Aorta (tissue), 5 donors: ENCODE results near the gene VEPH1. TPM values are rescaled to one million over a fixed set of nuclear protein-coding genes. Genes with fewer than 3 reads are reported as not detected.

Source experiments
- ATAC-seq: fragments of 200-7000 bp; cut with Tn5 transposase; one replicate; pipeline ENCODE4 v1.9.1; 2022; ENCODE audit warnings: moderate library complexity; ENCODE audit not compliant: low FRiP score
- DNase-seq, 2 donors: peaks; one replicate each; pipeline ENCODE4 v3.0.0-alpha.2; 2020
- H3K27ac ChIP-seq, 2 donors: one replicate each; pipeline ENCODE4 v1.5.1; 2013; ENCODE audit warnings: low read length in 2 of 2, mild to moderate bottlenecking in 2 of 2, moderate library complexity in 2 of 2, control low read depth in 1 of 2, inconsistent platforms in 1 of 2, low read depth in 1 of 2
- H3K27me3 ChIP-seq, 2 donors: one replicate each; pipeline ENCODE4 v1.6.1; 2013; ENCODE audit warnings: control low read depth in 1 of 2, low read length in 1 of 2, mild to moderate bottlenecking in 1 of 2, moderate library complexity in 1 of 2; ENCODE audit not compliant: insufficient read depth in 2 of 2, control insufficient read depth in 1 of 2
- H3K36me3 ChIP-seq, 2 donors: one replicate each; pipeline ENCODE4 v1.6.1; 2013; ENCODE audit warnings: control low read depth in 1 of 2, low read length in 1 of 2, mild to moderate bottlenecking in 1 of 2; ENCODE audit not compliant: insufficient read depth in 2 of 2, control insufficient read depth in 1 of 2
- H3K4me1 ChIP-seq, 2 donors: one replicate each; pipeline ENCODE4 v1.6.1; 2013; ENCODE audit warnings: low read length in 2 of 2, control low read depth in 1 of 2, mild to moderate bottlenecking in 1 of 2, moderate library complexity in 1 of 2; ENCODE audit not compliant: insufficient read depth in 2 of 2, control insufficient read depth in 1 of 2
- H3K4me3 ChIP-seq, 2 donors: one replicate each; pipeline ENCODE4 v1.5.1; 2013; ENCODE audit warnings: low read length in 2 of 2, control low read depth in 1 of 2, mild to moderate bottlenecking in 1 of 2
- H3K9me3 ChIP-seq: one replicate; pipeline ENCODE4 v1.6.1; 2013; ENCODE audit warnings: mild to moderate bottlenecking, low read length; ENCODE audit not compliant: control insufficient read depth
- WGBS, 2 donors: extraction: QIAGEN DNeasy Blood & Tissue Kit; methylation state at CpG; one replicate each; pipeline ENCODE4 v1.1.7; 2013; 5-methylcytosine and 5-hydroxymethylcytosine counted together
- intact Hi-C, 2 donors: fragments of 100-400 bp; cut with DNase I; formaldehyde crosslinking; loops; one replicate each; pipeline versions ENCODE4 v1.14.2 to v1.15.0; 2022
- polyA plus RNA-seq, 2 donors: library from polyadenylated mRNA; stranded (reverse); fragments of 200-250 nt; gene quantifications; one replicate each; pipeline ENCODE4 v1.2.3, GENCODE V29; 2013
- total RNA-seq, 2 donors: library from RNA; stranded (reverse); fragmentation: NEBNext Ultra II Directional; extraction: Animal tissue kit (Norgen Biotek cat#: 25700); gene quantifications; one replicate each; pipeline ENCODE4 v1.2.1, GENCODE V29; 2021
- donor health status: healthy with polysubstance abuse.
- donor health status: Bipolar disorder and iron deficiency.
- donor health status: DM: no; HTN: no; CAD: no.
- donor health status: DM: no; HTN: no; CAD: no.
- donor health status: DM: yes; HTN: yes; CAD: no.

Gene VEPH1
- total and polyA plus RNA-seq, 4 donors, result 0.77 to 0.81 TPM; not detected in 2

- no peak overlapping the region for H3K27ac ChIP-seq
- intact Hi-C loops, result no loop called here
Measured at GRCh38 chr3:157263027-157263426, 240.2 kb downstream of the VEPH1 start.

GRCh38 chr3:157261000-157261399 lies 242.2 kb downstream of the VEPH1 start:
- Histone ChIP-seq H3K36me3 (no peaks in the 10 kb centered on the region), H3K4me1 (no peaks in the 10 kb centered on the region), H3K4me3 (no peak overlapping the region), H3K9me3 (no peaks in the 10 kb centered on the region), H3K27me3 (no peaks in the 10 kb centered on the region), H3K27ac (no peak overlapping the region)
- ATAC-seq (no peak), DNase-seq (no peak)
- 74 to 78% methylated on average over 6 of the region's 6 CpGs for WGBS, 2 donors
- intact Hi-C loops, result no loop called here

More at GRCh38 chr3:157263027-157263426, 240.2 kb downstream of the VEPH1 start:
- no peak overlapping the region for H3K4me3 ChIP-seq
- ATAC-seq (no peak), DNase-seq (no peak)
- no peaks in the 10 kb centered on the region for H3K9me3 ChIP-seq
- 21 to 34% methylated on average over 1 of the region's 1 CpG for WGBS, 2 donors
- H3K27me3 ChIP-seq, result no peaks in the 10 kb centered on the region
- no peaks in the 10 kb centered on the region for H3K36me3 ChIP-seq
- H3K4me1 ChIP-seq, result no peaks in the 10 kb centered on the region

GRCh38 chr3:157259825-157260224 lies 243.4 kb downstream of the VEPH1 start:
- H3K9me3 ChIP-seq, result no peaks in the 10 kb centered on the region
- H3K27me3 ChIP-seq, result no peaks in the 10 kb centered on the region
- no peak overlapping the region for H3K27ac ChIP-seq
- H3K4me1 ChIP-seq, result no peaks in the 10 kb centered on the region
- H3K36me3 ChIP-seq, result no peaks in the 10 kb centered on the region
- WGBS, 2 donors, result 92 to 98% methylated on average over 2 of the region's 2 CpGs
- intact Hi-C loops, result no loop called here
- H3K4me3 ChIP-seq, result no peak overlapping the region
- DNase-seq (no peak), ATAC-seq (no peak)

GRCh38 chr3:157257101-157257500 lies 246.1 kb downstream of the VEPH1 start:
- Histone ChIP-seq H3K27ac (no peak overlapping the region), H3K4me1 (no peaks in the 10 kb centered on the region), H3K4me3 (no peak overlapping the region), H3K9me3 (no peaks in the 10 kb centered on the region), H3K36me3 (no peaks in the 10 kb centered on the region), H3K27me3 (no peaks in the 10 kb centered on the region)
- no peak for DNase-seq
- ATAC-seq, result no peak
- 79 to 88% methylated on average over 5 of the region's 5 CpGs for WGBS, 2 donors
- intact Hi-C loops, result no loop called here

- Histone ChIP-seq H3K36me3 (no peaks in the 10 kb centered on the region), H3K4me1 (no peaks in the 10 kb centered on the region), H3K27me3 (no peaks in the 10 kb centered on the region), H3K9me3 (no peaks in the 10 kb centered on the region), H3K4me3 (no peak overlapping the region), H3K27ac (no peak overlapping the region)
- no peak for ATAC-seq
- no peak for DNase-seq
- 53 to 54% methylated on average over 1 of the region's 1 CpG for WGBS, 2 donors
- intact Hi-C loops, result no loop called here
Measured at GRCh38 chr3:157255797-157256196, 247.4 kb downstream of the VEPH1 start.

GRCh38 chr3:157251685-157252084 lies 251.5 kb downstream of the VEPH1 start:
- no peak for ATAC-seq
- WGBS, 2 donors, result 75 to 77% methylated on average over 3 of the region's 3 CpGs
- Histone ChIP-seq H3K4me3 (no peak overlapping the region), H3K27ac (no peak overlapping the region), H3K9me3 (no peaks in the 10 kb centered on the region), H3K4me1 (peaks cover 2 to 3% of the 10 kb centered on the region in 2 donors), H3K27me3 (no peaks in the 10 kb centered on the region), H3K36me3 (no peaks in the 10 kb centered on the region)
- DNase-seq, result no peak
- intact Hi-C loops, result no loop called here

GRCh38 chr3:157249606-157250005 lies 253.6 kb downstream of the VEPH1 start:
- DNase-seq (no peak), ATAC-seq (no peak)
- H3K36me3 ChIP-seq, result no peaks in the 10 kb centered on the region
- H3K4me3 ChIP-seq, result no peak overlapping the region
- peaks cover 2 to 3% of the 10 kb centered on the region in 2 donors for H3K4me1 ChIP-seq
- no peaks in the 10 kb centered on the region for H3K9me3 ChIP-seq
- H3K27ac ChIP-seq, result no peak overlapping the region
- intact Hi-C loops, result no loop called here
- WGBS, 2 donors, result 96% methylated on average over 5 of the region's 5 CpGs
- no peaks in the 10 kb centered on the region for H3K27me3 ChIP-seq

- intact Hi-C loops, result no loop called here
- WGBS, 2 donors, result 37 to 38% methylated on average over 5 of the region's 5 CpGs
Measured at GRCh38 chr3:157248590-157249422, 254.4 kb downstream of the VEPH1 start.

GRCh38 chr3:157247391-157247790 lies 255.8 kb downstream of the VEPH1 start:
- DNase-seq (no peak), ATAC-seq (no peak)
- H3K9me3 ChIP-seq, result no peaks in the 10 kb centered on the region
- intact Hi-C loops, result no loop called here
- H3K4me1 ChIP-seq, result peaks cover 2 to 3% of the 10 kb centered on the region in 2 donors
- 90 to 100% methylated on average over 1 of the region's 1 CpG for WGBS, 2 donors
- H3K4me3 ChIP-seq, result no peak overlapping the region
- no peak overlapping the region for H3K27ac ChIP-seq
- H3K27me3 ChIP-seq, result no peaks in the 10 kb centered on the region
- H3K36me3 ChIP-seq, result no peaks in the 10 kb centered on the region

More at GRCh38 chr3:157248590-157249422, 254.4 kb downstream of the VEPH1 start:
- H3K27ac ChIP-seq, result no peak overlapping the region
- ATAC-seq (peak; percentile 78), DNase-seq (no peak)
- no peaks in the 10 kb centered on the region for H3K36me3 ChIP-seq
- H3K4me1 ChIP-seq, result peaks cover 2 to 3% of the 10 kb centered on the region in 2 donors
- no peak overlapping the region for H3K4me3 ChIP-seq
- no peaks in the 10 kb centered on the region for H3K9me3 ChIP-seq
- H3K27me3 ChIP-seq, result no peaks in the 10 kb centered on the region
